Naive thymus-derived CD4-positive, alpha-beta T cell (primary cell): Measurements from ENCODE around the gene TEDC1. TPM values are rescaled to one million over a fixed set of nuclear protein-coding genes. Genes with fewer than 3 reads are reported as not detected.

Experiments
- ATAC-seq: fragments of 150-1000 bp; cut with Tn5 transposase; 2 replicates; pipeline ENCODE4 v1.10.0; 2021; ENCODE audit warnings: mild to moderate bottlenecking, moderate library complexity
- CTCF ChIA-PET: fragments of 350-600 bp; sonication (Branson Sonifier 250); formaldehyde crosslinking; loops from one replicate; lab custom pipeline; 2021; ENCODE audit warnings: antibody characterized with exemption; lab: Charles Lee
- POLR2A ChIA-PET: fragments of 350-600 bp; sonication (Branson Sonifier 250); formaldehyde crosslinking; loops from one replicate; lab custom pipeline; 2021; ENCODE audit warnings: antibody characterized with exemption, inconsistent platforms; lab: Charles Lee
- DNase-seq, 9 donors: peaks; one replicate each; pipeline versions ENCODE4 v3.0.0 to v3.0.0-alpha.2; 2020 to 2022; ENCODE audit warnings: mixed read lengths in 1 of 9
- H3K27ac ChIP-seq: one replicate; pipeline ENCODE4 v1.7.0; 2013; ENCODE audit warnings: mild to moderate bottlenecking, low read depth, low read length, moderate library complexity
- H3K27me3 ChIP-seq, 2 donors: one replicate each; pipeline ENCODE4 v1.7.0; 2013; ENCODE audit warnings: low read length in 2 of 2, mild to moderate bottlenecking in 2 of 2, moderate library complexity in 2 of 2; ENCODE audit not compliant: control insufficient read depth in 2 of 2, insufficient read depth in 2 of 2
- H3K36me3 ChIP-seq, 3 experiments: 1 replicate in 2 of 3; 2 replicates in 1 of 3; pipeline ENCODE4 v1.7.0; 2013; ENCODE audit warnings: low read length in 3 of 3, mild to moderate bottlenecking in 3 of 3, moderate library complexity in 1 of 3; ENCODE audit not compliant: insufficient read depth in 3 of 3, control insufficient read depth in 2 of 3
- H3K4me1 ChIP-seq, 2 donors: one replicate each; pipeline ENCODE4 v1.7.0; 2013; ENCODE audit warnings: low read length in 2 of 2, mild to moderate bottlenecking in 2 of 2, moderate library complexity in 1 of 2; ENCODE audit not compliant: control insufficient read depth in 2 of 2, insufficient read depth in 2 of 2
- H3K4me3 ChIP-seq: 2 replicates; pipeline ENCODE4 v1.7.0; 2013; ENCODE audit warnings: mild to moderate bottlenecking, low read length
- H3K9me3 ChIP-seq, 3 experiments: 1 replicate in 2 of 3; 2 replicates in 1 of 3; pipeline ENCODE4 v1.7.0; 2013; ENCODE audit warnings: low read length in 3 of 3; ENCODE audit not compliant: control insufficient read depth in 2 of 3
- H3K27ac Mint-ChIP-seq, 9 donors: one replicate each; pipeline ENCODE4 v1.8.0; 2020 to 2022; ENCODE audit warnings: mixed read lengths in 9 of 9, mild to moderate bottlenecking in 8 of 9, moderate library complexity in 5 of 9, inconsistent platforms in 2 of 9
- H3K27me3 Mint-ChIP-seq, 5 donors: one replicate each; pipeline ENCODE4 v1.8.0; 2021 to 2022; ENCODE audit warnings: mixed read lengths in 5 of 5, mild to moderate bottlenecking in 1 of 5
- H3K36me3 Mint-ChIP-seq, 5 donors: one replicate each; pipeline ENCODE4 v1.8.0; 2020 to 2022; ENCODE audit warnings: mixed read lengths in 5 of 5, mild to moderate bottlenecking in 3 of 5, inconsistent platforms in 1 of 5
- H3K4me1 Mint-ChIP-seq, 7 donors: one replicate each; pipeline ENCODE4 v1.8.0; 2020 to 2022; ENCODE audit warnings: mixed read lengths in 7 of 7, mild to moderate bottlenecking in 3 of 7, inconsistent platforms in 1 of 7
- H3K4me3 Mint-ChIP-seq, 10 donors: one replicate each; pipeline ENCODE4 v1.8.0; 2020 to 2022; ENCODE audit warnings: mild to moderate bottlenecking in 10 of 10, mixed read lengths in 10 of 10, moderate library complexity in 6 of 10, inconsistent platforms in 2 of 10
- H3K9me3 Mint-ChIP-seq, 11 donors: one replicate each; pipeline ENCODE4 v1.8.0; 2020 to 2022; ENCODE audit warnings: mixed read lengths in 11 of 11, mild to moderate bottlenecking in 4 of 11, inconsistent platforms in 1 of 11, moderate library complexity in 1 of 11
- intact Hi-C, 2 donors: fragments of 100-400 bp; cut with micrococcal nuclease; formaldehyde crosslinking; loops; one replicate each; pipeline ENCODE4 v1.15.1; 2023
- polyA plus RNA-seq, 2 donors: library from polyadenylated mRNA; unstranded; fragments of 300-500 nt; fragmentation: Illumina TruSeq; gene quantifications; one replicate each; pipeline ENCODE4 v1.2.3, GENCODE V29; 2021
- total RNA-seq, 6 experiments: library from RNA in 5 of 6; stranded (reverse) in 5 of 6; gene quantifications; 1 replicate in 5 of 6; 2 replicates in 1 of 6; pipeline ENCODE4 v1.2.3 and lab custom pipeline; 2021 to 2026

The TEDC1 gene
- total and polyA plus RNA-seq, 7 experiments from 2014 or later, result 10.4 to 294 (median 30.6) TPM

DNA sequence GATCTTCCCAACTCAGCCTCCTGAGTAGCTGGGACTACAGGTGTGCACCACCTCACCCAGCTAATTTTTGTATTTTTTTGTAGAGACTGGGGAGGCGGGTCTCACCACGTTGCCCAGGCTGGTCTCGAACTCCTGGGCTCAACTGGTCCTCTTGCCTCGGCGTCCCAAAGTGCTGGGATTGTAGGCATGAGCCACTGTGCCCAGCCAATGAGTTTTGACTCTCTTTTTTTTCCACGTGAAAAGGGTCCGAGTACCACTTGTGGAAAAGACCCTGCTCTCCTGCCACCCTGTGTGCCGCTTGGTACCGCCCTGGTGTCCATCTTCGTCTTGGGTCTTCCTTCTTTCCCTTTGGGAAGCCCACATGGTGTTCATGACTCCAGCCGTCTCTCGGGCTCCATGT is 17.6 kb downstream of the TEDC1 start:
- Mint-ChIP-seq H3K27me3 (peaks cover 14 to 44% (median 22%) of the 10 kb centered on the region in 5 donors), H3K27ac (no peak overlapping the region)
- POLR2A ChIA-PET, result no interaction called here

DNA sequence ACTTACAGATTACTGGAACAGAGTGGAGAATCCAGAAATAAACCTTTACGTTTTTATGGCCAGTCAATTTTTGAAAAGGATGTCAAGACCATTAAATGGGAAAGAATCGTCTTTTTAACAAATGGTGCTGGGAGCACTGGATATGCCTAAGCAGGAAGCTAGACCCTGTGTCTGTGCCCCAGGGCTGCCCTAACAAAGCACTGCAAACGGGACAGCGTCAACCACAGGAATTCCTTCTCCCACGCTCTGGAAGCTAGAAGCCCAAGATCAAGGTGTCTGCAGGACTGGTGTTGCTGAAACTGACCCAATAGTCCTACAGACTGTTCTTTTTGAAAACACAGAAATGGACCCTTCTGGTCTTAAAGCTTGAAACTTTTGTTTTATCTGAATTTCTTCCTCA is 26.1 kb downstream of the TEDC1 start:
- H3K27me3 Mint-ChIP-seq, result peaks cover 25 to 73% (median 38%) of the 10 kb centered on the region in 5 donors
- Histone ChIP-seq H3K27ac (no peak overlapping the region), H3K27me3 (no peaks in the 10 kb centered on the region), H3K4me3 (no peak overlapping the region), H3K36me3 (no peaks in the 10 kb centered on the region), H3K4me1 (no peaks in the 10 kb centered on the region), H3K9me3 (no peaks in the 10 kb centered on the region)
- no peak overlapping the region for H3K4me3 Mint-ChIP-seq
- peaks cover 0 to 5% (median 3%) of the 10 kb centered on the region in 5 donors for H3K36me3 Mint-ChIP-seq
- peaks cover 0 to 3% (median 0%) of the 10 kb centered on the region in 11 donors for H3K9me3 Mint-ChIP-seq
- no peak for DNase-seq
- ChIA-PET CTCF (interaction anchor here (0.6 kb wide), 1 partner anchor 67 kb away, joined by 3 read pairs; no protein-coding TSS in a partner anchor), POLR2A (no interaction called here)
- H3K27ac Mint-ChIP-seq, result no peak overlapping the region
- no peaks in the 10 kb centered on the region for H3K4me1 Mint-ChIP-seq
- intact Hi-C loops, result no loop called here
- ATAC-seq, result no peak

More for the DNA sequence above, 17.6 kb downstream of the TEDC1 start:
- Histone ChIP-seq H3K4me1 (no peaks in the 10 kb centered on the region), H3K27me3 (no peaks in the 10 kb centered on the region), H3K36me3 (no peaks in the 10 kb centered on the region), H3K27ac (no peak overlapping the region), H3K4me3 (no peak overlapping the region), H3K9me3 (no peaks in the 10 kb centered on the region)
- Mint-ChIP-seq H3K4me1 (peaks cover 0 to 7% (median 5%) of the 10 kb centered on the region in 7 donors), H3K9me3 (peaks cover 0 to 2% (median 0%) of the 10 kb centered on the region in 11 donors), H3K4me3 (no peak overlapping the region), H3K36me3 (peaks cover 0 to 3% (median 0%) of the 10 kb centered on the region in 5 donors)
- ATAC-seq (no peak), DNase-seq (no peak)
- intact Hi-C loops, result no loop called here
- CTCF ChIA-PET, result no interaction called here

DNA sequence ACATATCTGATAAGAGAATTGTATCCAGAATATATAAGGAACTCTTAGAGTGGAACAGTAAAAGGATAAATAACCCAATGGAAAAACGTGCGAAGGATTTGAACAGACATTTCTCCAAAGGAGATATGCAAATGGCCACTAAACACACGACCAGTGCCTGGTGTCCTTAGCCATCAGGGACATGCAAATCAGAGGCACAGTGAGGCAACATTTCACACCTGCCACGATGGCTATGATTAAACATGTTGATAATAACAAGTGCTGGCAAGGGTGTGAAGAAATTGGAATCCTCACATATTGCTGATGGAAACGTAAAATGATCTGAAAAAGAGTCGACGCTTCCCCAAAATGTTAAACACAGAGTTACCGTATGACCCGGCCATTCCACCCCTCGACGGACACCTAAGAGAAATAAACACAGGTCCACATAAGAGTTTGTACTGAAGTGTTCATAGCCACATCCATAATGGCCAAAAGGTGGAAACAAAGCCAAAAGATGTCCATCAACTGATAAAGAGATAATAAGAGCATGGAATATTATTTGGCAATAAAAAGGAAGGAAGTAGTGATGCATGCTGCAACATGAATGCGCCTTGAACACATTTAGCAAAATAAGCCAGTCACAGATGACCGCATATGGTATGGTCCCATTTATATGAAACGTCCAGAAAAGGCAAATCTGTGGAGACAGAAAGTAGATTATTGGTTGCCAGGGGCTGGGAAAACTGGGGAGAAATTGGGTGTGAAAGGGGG is 29.1 kb downstream of the TEDC1 start:
- no peak for DNase-seq

DNA sequence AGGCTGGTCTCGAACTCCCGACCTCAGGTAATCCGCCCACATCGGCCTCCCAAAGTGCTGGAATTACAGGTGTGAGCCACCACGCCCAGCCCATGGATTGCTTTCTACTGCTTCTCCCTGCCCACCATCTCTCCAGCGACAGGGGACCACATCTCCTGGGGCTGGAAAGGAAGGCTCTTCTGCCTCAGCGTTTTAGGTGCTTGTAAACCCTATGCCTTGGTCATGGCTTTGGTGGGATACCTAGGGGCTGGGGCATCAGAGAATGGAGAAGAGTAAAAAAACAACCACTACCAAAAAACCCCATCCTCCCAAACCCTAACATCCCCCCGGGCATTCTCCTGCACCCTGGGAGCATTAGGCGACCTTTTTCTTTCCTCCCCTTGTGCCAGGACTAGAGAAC is 34.3 kb downstream of the TEDC1 start:
- ATAC-seq, result no peak
- H3K9me3 ChIP-seq, result no peaks in the 10 kb centered on the region
- no peak overlapping the region for H3K4me3 ChIP-seq
- H3K4me1 ChIP-seq, result peaks cover 9 to 14% of the 10 kb centered on the region in 2 donors
- peak overlapping the region in 9 of 10 donors; percentile 50 to 79 (median 66) for H3K4me3 Mint-ChIP-seq
- CTCF ChIA-PET, result no interaction called here
- H3K4me1 Mint-ChIP-seq, result peaks cover 0 to 18% (median 11%) of the 10 kb centered on the region in 7 donors
- no peak overlapping the region for H3K27ac ChIP-seq
- intact Hi-C loops, result loop anchor here (5.0 kb wide), 2 partner anchors 223 to 433 kb away; partner anchors contain the start of gene BRF1 (in 1 of the 2)
- no peaks in the 10 kb centered on the region for H3K36me3 Mint-ChIP-seq
- H3K27me3 ChIP-seq, result peaks cover 0 to 4% of the 10 kb centered on the region in 2 donors
- peak overlapping the region in 1 of 9 donors; percentile 69 for H3K27ac Mint-ChIP-seq
- POLR2A ChIA-PET, result no interaction called here
- DNase-seq, result no peak
- H3K36me3 ChIP-seq, result no peaks in the 10 kb centered on the region
- H3K9me3 Mint-ChIP-seq, result peaks cover 0 to 14% (median 1%) of the 10 kb centered on the region in 11 donors
- H3K27me3 Mint-ChIP-seq, result peaks cover 0 to 44% (median 2%) of the 10 kb centered on the region in 5 donors

More for the DNA sequence above, 29.1 kb downstream of the TEDC1 start:
- Mint-ChIP-seq H3K4me1 (no peaks in the 10 kb centered on the region), H3K4me3 (no peak overlapping the region), H3K27me3 (peaks cover 15 to 54% (median 36%) of the 10 kb centered on the region in 5 donors), H3K27ac (no peak overlapping the region), H3K9me3 (peaks cover 0 to 14% (median 1%) of the 10 kb centered on the region in 11 donors), H3K36me3 (peaks cover 0 to 5% (median 0%) of the 10 kb centered on the region in 5 donors)
- no peak overlapping the region for H3K4me3 ChIP-seq
- H3K27me3 ChIP-seq, result no peaks in the 10 kb centered on the region
- ATAC-seq, result no peak
- CTCF ChIA-PET, result no interaction called here
- H3K36me3 ChIP-seq, result no peaks in the 10 kb centered on the region
- H3K4me1 ChIP-seq, result no peaks in the 10 kb centered on the region
- POLR2A ChIA-PET, result no interaction called here
- no peak overlapping the region for H3K27ac ChIP-seq
- H3K9me3 ChIP-seq, result no peaks in the 10 kb centered on the region
- intact Hi-C loops, result no loop called here

DNA sequence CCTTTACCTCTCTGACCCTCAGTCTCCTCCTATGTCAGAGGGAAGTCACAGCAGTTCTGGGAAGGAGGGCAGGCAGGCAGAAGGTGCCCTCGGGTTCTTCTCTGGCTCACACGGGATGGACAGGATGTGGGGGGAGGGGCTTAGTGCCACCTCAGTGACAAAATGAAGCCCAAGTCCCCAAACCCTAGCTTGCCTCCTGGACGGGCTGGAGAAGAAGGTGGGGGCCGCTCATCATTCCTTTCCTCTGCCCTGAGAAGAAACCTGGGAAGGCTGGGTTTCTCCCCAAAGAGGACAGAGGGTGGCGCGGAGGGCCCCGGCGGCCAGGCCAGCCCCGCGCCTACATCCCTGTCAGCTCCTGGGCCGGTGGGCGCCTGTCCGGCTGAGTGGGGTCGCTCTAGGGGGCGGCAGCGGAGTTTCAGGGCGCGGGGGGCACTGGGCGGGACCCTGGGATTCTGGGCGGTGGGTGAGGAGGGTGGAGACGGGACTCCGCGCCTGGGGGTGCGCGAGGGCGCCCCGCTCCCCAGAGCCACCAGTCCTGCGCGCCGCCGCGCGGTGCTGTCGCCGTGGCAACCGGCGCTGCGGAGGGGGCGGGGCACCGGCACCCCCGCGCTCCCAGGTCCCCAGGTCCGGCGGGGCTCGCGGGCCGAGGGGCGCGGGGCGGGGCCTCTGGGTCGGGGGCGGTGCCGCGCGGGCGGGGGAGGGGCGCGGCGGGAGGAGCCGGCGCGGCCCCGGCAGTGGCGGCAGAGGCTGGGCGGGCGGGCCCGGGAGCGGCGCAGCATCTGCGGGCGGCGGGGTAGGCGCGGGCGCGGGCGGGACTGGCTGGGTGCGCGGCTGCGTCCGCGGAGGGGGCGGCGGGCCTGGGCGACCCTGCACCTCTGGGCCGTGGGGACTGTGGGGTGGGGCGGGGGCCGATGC is 35.1 kb downstream of the TEDC1 start, which contains the start of gene TMEM121:
TSS of gene TMEM121 (plus strand) at position 723 of the 915 bp plus-strand sequence. CDS start 2,252 bp downstream, outside the sequence.
- H3K27me3 Mint-ChIP-seq, result peaks cover 0 to 44% (median 0%) of the 10 kb centered on the region in 5 donors
- Histone ChIP-seq H3K27me3 (peaks cover 0 to 4% of the 10 kb centered on the region in 2 donors), H3K9me3 (no peaks in the 10 kb centered on the region), H3K27ac (peak within 1 kb of the TSS; percentile 14), H3K36me3 (no peaks in the 10 kb centered on the region), H3K4me1 (peaks cover 9 to 14% of the 10 kb centered on the region in 2 donors), H3K4me3 (no peak within 1 kb of the TSS)
- no peaks in the 10 kb centered on the region for H3K36me3 Mint-ChIP-seq
- ChIA-PET CTCF (interaction anchor here (1.1 kb wide), 1 partner anchor 156 kb away, joined by 3 read pairs; no protein-coding TSS in a partner anchor), POLR2A (no interaction called here)
- ATAC-seq, result peak; percentile 37
- intact Hi-C loops, result loop anchor here (2.0 to 5.0 kb wide), 3 partner anchors 35 to 434 kb away; partner anchors contain the start of genes BRF1 (in 1 of the 2) and TEDC1 (in 1 of the 2)
- peak in 5 of 9 donors; percentile 15 to 66 (median 27) for DNase-seq
- H3K27ac Mint-ChIP-seq, result peak within 1 kb of the TSS in 4 of 9 donors; percentile 31 to 76 (median 66)
- H3K9me3 Mint-ChIP-seq, result peaks cover 0 to 14% (median 1%) of the 10 kb centered on the region in 11 donors
- H3K4me3 Mint-ChIP-seq, result peak within 1 kb of the TSS; percentile 60 to 89 (median 73)
- peaks cover 0 to 24% (median 14%) of the 10 kb centered on the region in 7 donors for H3K4me1 Mint-ChIP-seq
